Activated T-cell treated with anti-CD3 and anti-CD28 coated beads, Interleukin-2, amount 50 U/mL, for 4 hours (primary cell): ENCODE results near the gene AQP9. TPM values are rescaled to one million over a fixed set of nuclear protein-coding genes. Genes with fewer than 3 reads are reported as not detected.

Experiments
- ATAC-seq, 2 donors: fragments of 200-7000 bp; cut with Tn5 transposase; one replicate each; pipeline ENCODE4 v1.10.0; 2021
- DNase-seq: peaks from one replicate; pipeline ENCODE4 v3.0.0-alpha.2; 2020
- H3K27me3 Mint-ChIP-seq: one replicate; pipeline ENCODE4 v1.8.0; 2021; ENCODE audit warnings: low read depth, mixed read lengths
- H3K36me3 Mint-ChIP-seq: one replicate; pipeline ENCODE4 v1.8.0; 2022; ENCODE audit warnings: mixed read lengths; ENCODE audit not compliant: insufficient read depth
- H3K4me1 Mint-ChIP-seq: one replicate; pipeline ENCODE4 v1.8.0; 2021; ENCODE audit warnings: low read depth, mixed read lengths
- H3K4me3 Mint-ChIP-seq: one replicate; pipeline ENCODE4 v1.8.0; 2021; ENCODE audit warnings: mild to moderate bottlenecking, moderate library complexity, mixed read lengths
- H3K9me3 Mint-ChIP-seq: one replicate; pipeline ENCODE4 v1.8.0; 2021; ENCODE audit warnings: mixed read lengths
- total RNA-seq, 3 donors: library from RNA; stranded (reverse); gene quantifications; one replicate each; pipeline ENCODE4 v1.2.1, GENCODE V29; 2021

Gene AQP9
- total RNA-seq, 3 donors from 2014 or later = 0.26 to 0.99 (median 0.60) TPM

- H3K4me3 Mint-ChIP-seq = no peak overlapping the region
These were observed 13.6 kb upstream of the AQP9 start for GRCh38 chr15:58124585-58124984.

GRCh38 chr15:58125333-58125732 is 12.8 kb upstream of the AQP9 start:
- Mint-ChIP-seq H3K4me3 (no peak overlapping the region), H3K4me1 (no peaks in the 10 kb centered on the region), H3K27me3 (peaks cover 18% of the 10 kb centered on the region), H3K36me3 (no peaks in the 10 kb centered on the region), H3K9me3 (peaks cover 11% of the 10 kb centered on the region)
- ATAC-seq = no peak
- no peak for DNase-seq

More at GRCh38 chr15:58124585-58124984, 13.6 kb upstream of the AQP9 start:
- DNase-seq (no peak), ATAC-seq (no peak)
- peaks cover 18% of the 10 kb centered on the region for H3K27me3 Mint-ChIP-seq
- peaks cover 11% of the 10 kb centered on the region for H3K9me3 Mint-ChIP-seq
- no peaks in the 10 kb centered on the region for H3K4me1 Mint-ChIP-seq
- no peaks in the 10 kb centered on the region for H3K36me3 Mint-ChIP-seq

GRCh38 chr15:58134886-58135285 is 3.3 kb upstream of the AQP9 start:
- DNase-seq = no peak
- Mint-ChIP-seq H3K4me3 (no peak overlapping the region), H3K9me3 (no peaks in the 10 kb centered on the region), H3K4me1 (no peaks in the 10 kb centered on the region), H3K27me3 (peaks cover 20% of the 10 kb centered on the region), H3K36me3 (no peaks in the 10 kb centered on the region)
- no peak for ATAC-seq

GRCh38 chr15:58135511-58136174 is 2.5 kb upstream of the AQP9 start:
- DNase-seq (no peak), ATAC-seq (peak in 1 of 2 donors; percentile 18)
- Mint-ChIP-seq H3K9me3 (no peaks in the 10 kb centered on the region), H3K27me3 (peaks cover 20% of the 10 kb centered on the region), H3K36me3 (no peaks in the 10 kb centered on the region), H3K4me3 (no peak overlapping the region), H3K4me1 (no peaks in the 10 kb centered on the region)

- H3K4me3 Mint-ChIP-seq = no peak overlapping the region
- no peaks in the 10 kb centered on the region for H3K9me3 Mint-ChIP-seq
- DNase-seq (no peak), ATAC-seq (no peak)
- no peaks in the 10 kb centered on the region for H3K4me1 Mint-ChIP-seq
- H3K27me3 Mint-ChIP-seq = peaks cover 20% of the 10 kb centered on the region
- H3K36me3 Mint-ChIP-seq = no peaks in the 10 kb centered on the region
These were observed 1.4 kb upstream of the AQP9 start for GRCh38 chr15:58136731-58137130.

- H3K27me3 Mint-ChIP-seq = peaks cover 20% of the 10 kb centered on the region
These were observed 495 bp upstream of the AQP9 start for GRCh38 chr15:58137686-58138085.

GRCh38 chr15:58139276-58139988 is 1.3 kb downstream of the AQP9 start:
- no peak for DNase-seq
- H3K4me1 Mint-ChIP-seq = no peaks in the 10 kb centered on the region
- H3K36me3 Mint-ChIP-seq = no peaks in the 10 kb centered on the region
- peaks cover 20% of the 10 kb centered on the region for H3K27me3 Mint-ChIP-seq
- H3K9me3 Mint-ChIP-seq = no peaks in the 10 kb centered on the region
- ATAC-seq = no peak
- no peak overlapping the region for H3K4me3 Mint-ChIP-seq

More at GRCh38 chr15:58137686-58138085, 495 bp upstream of the AQP9 start:
- Mint-ChIP-seq H3K9me3 (no peaks in the 10 kb centered on the region), H3K4me1 (no peaks in the 10 kb centered on the region), H3K36me3 (no peaks in the 10 kb centered on the region), H3K4me3 (no peak overlapping the region)
- peak; percentile 32 to 40 for ATAC-seq
- no peak for DNase-seq

- no peaks in the 10 kb centered on the region for H3K9me3 Mint-ChIP-seq
- DNase-seq = no peak
- H3K4me1 Mint-ChIP-seq = no peaks in the 10 kb centered on the region
- no peak for ATAC-seq
- H3K27me3 Mint-ChIP-seq = peaks cover 17% of the 10 kb centered on the region
- H3K36me3 Mint-ChIP-seq = no peaks in the 10 kb centered on the region
- no peak overlapping the region for H3K4me3 Mint-ChIP-seq
These were observed 1.9 kb downstream of the AQP9 start for GRCh38 chr15:58139989-58140522.

- no peak for ATAC-seq
- H3K27me3 Mint-ChIP-seq = peaks cover 15% of the 10 kb centered on the region
- H3K4me1 Mint-ChIP-seq = no peaks in the 10 kb centered on the region
- no peaks in the 10 kb centered on the region for H3K9me3 Mint-ChIP-seq
- no peak for DNase-seq
- no peaks in the 10 kb centered on the region for H3K36me3 Mint-ChIP-seq
- no peak overlapping the region for H3K4me3 Mint-ChIP-seq
These were observed 3.7 kb downstream of the AQP9 start for GRCh38 chr15:58141894-58142293.

GRCh38 chr15:58142827-58143461 is 4.8 kb downstream of the AQP9 start:
- Mint-ChIP-seq H3K9me3 (no peaks in the 10 kb centered on the region), H3K36me3 (no peaks in the 10 kb centered on the region), H3K4me3 (no peak overlapping the region), H3K4me1 (no peaks in the 10 kb centered on the region), H3K27me3 (peaks cover 16% of the 10 kb centered on the region)
- no peak for ATAC-seq
- no peak for DNase-seq

GRCh38 chr15:58145606-58146005 is 7.4 kb downstream of the AQP9 start:
- Mint-ChIP-seq H3K9me3 (no peaks in the 10 kb centered on the region), H3K4me3 (no peak overlapping the region), H3K27me3 (peaks cover 14% of the 10 kb centered on the region), H3K36me3 (no peaks in the 10 kb centered on the region), H3K4me1 (no peaks in the 10 kb centered on the region)
- DNase-seq (no peak), ATAC-seq (no peak)

- DNase-seq (no peak), ATAC-seq (no peak)
- H3K9me3 Mint-ChIP-seq = no peaks in the 10 kb centered on the region
- peaks cover 14% of the 10 kb centered on the region for H3K27me3 Mint-ChIP-seq
- no peaks in the 10 kb centered on the region for H3K36me3 Mint-ChIP-seq
- no peaks in the 10 kb centered on the region for H3K4me1 Mint-ChIP-seq
- H3K4me3 Mint-ChIP-seq = no peak overlapping the region
These were observed 8.0 kb downstream of the AQP9 start for GRCh38 chr15:58146211-58146610.

GRCh38 chr15:58146749-58147148 is 8.6 kb downstream of the AQP9 start:
- Mint-ChIP-seq H3K9me3 (no peaks in the 10 kb centered on the region), H3K4me3 (no peak overlapping the region), H3K27me3 (peaks cover 14% of the 10 kb centered on the region), H3K36me3 (no peaks in the 10 kb centered on the region), H3K4me1 (no peaks in the 10 kb centered on the region)
- ATAC-seq (no peak), DNase-seq (no peak)

GRCh38 chr15:58147171-58147611 is 9.0 kb downstream of the AQP9 start:
- DNase-seq (no peak), ATAC-seq (no peak)
- peaks cover 14% of the 10 kb centered on the region for H3K27me3 Mint-ChIP-seq
- H3K4me3 Mint-ChIP-seq = no peak overlapping the region
- no peaks in the 10 kb centered on the region for H3K9me3 Mint-ChIP-seq
- no peaks in the 10 kb centered on the region for H3K4me1 Mint-ChIP-seq
- H3K36me3 Mint-ChIP-seq = no peaks in the 10 kb centered on the region
